GM12878 (cell line): ENCODE measurements around the gene NUAK1. TPM values are rescaled to one million over a fixed set of nuclear protein-coding genes. Genes with fewer than 3 reads are reported as not detected.

ENCODE experiments used
- ATAC-seq: fragments of 200-7000 bp; cut with Tn5 transposase; 3 replicates; pipeline ENCODE4 v1.9.1; 2020; ENCODE audit warnings: mild to moderate bottlenecking, moderate library complexity
- BruUV-seq: library from RNA; stranded (reverse); fragments of 400-500 nt; replicated peaks from 2 replicates; lab custom pipeline; 2021; lab: Mats Ljungman, UMichigan
- CTCF ChIA-PET: fragments of 300-600 bp; sonication (Branson Sonifier 250); formaldehyde crosslinking; extraction: SDS; loops from one replicate; lab custom pipeline; 2021; ENCODE audit warnings: inconsistent platforms; lab: Yijun Ruan, JAX
- POLR2A ChIA-PET: fragments of 350-600 bp; formaldehyde crosslinking; extraction: SDS; loops from one replicate; lab custom pipeline; 2021; ENCODE audit warnings: inconsistent platforms; lab: Charles Lee
- RAD21 ChIA-PET: fragments of 300-600 bp; sonication (Branson Sonifier 250); formaldehyde crosslinking; loops from one replicate; lab custom pipeline; 2023; ENCODE audit warnings: antibody characterized with exemption; ENCODE audit not compliant: unreplicated experiment; lab: Charles Lee
- SMC1A ChIA-PET: fragments of 300-600 bp; sonication (Branson Sonifier 250); formaldehyde crosslinking; loops from one replicate; lab custom pipeline; 2023; ENCODE audit not compliant: unreplicated experiment, uncharacterized antibody; lab: Charles Lee
- DNase-seq: peaks from one replicate; pipeline ENCODE4 v3.0.0-alpha.2; 2011; ENCODE audit warnings: low read depth, low spot score
- FAIRE-seq: peaks from 3 replicates; lab custom pipeline; 2011; peaks lifted over from hg19 to GRCh38; lab: Jason Lieb, UNC
- H2AFZ ChIP-seq: 2 replicates; pipeline ENCODE4 v1.6.0; 2011; ENCODE audit warnings: low read depth, low read length, control low read depth; ENCODE audit not compliant: control insufficient read depth
- H3K27ac ChIP-seq: 2 replicates; pipeline ENCODE4 v1.5.1; 2011; ENCODE audit warnings: control low read depth; ENCODE audit not compliant: control insufficient read depth, insufficient read depth
- H3K27me3 ChIP-seq, 2 experiments: replicated peaks in 1 of 2; 2 replicates each; pipeline versions ENCODE4 v1.6.0 to v1.6.1; 2011; ENCODE audit warnings: low read length in 1 of 2; ENCODE audit not compliant: control insufficient read depth in 2 of 2, insufficient read depth in 2 of 2
- H3K36me3 ChIP-seq, 2 experiments: 2 replicates each; pipeline ENCODE4 v1.5.1; 2011; ENCODE audit warnings: low read length in 1 of 2; ENCODE audit not compliant: control insufficient read depth in 2 of 2, insufficient read depth in 2 of 2
- H3K4me1 ChIP-seq: 2 replicates; pipeline ENCODE4 v1.6.1; 2011; ENCODE audit warnings: mild to moderate bottlenecking, low read length, moderate library complexity, mixed read lengths; ENCODE audit not compliant: control insufficient read depth, insufficient read depth
- H3K4me2 ChIP-seq: 2 replicates; pipeline ENCODE4 v1.6.0; 2011; ENCODE audit warnings: control low read depth; ENCODE audit not compliant: control insufficient read depth, insufficient read depth
- H3K4me3 ChIP-seq: fragments of 200-600 bp; sonication (generic); 2 replicates; pipeline ENCODE4 v1.5.1; 2016
- H3K79me2 ChIP-seq: 2 replicates; pipeline ENCODE4 v1.6.0; 2011; ENCODE audit warnings: low read length; ENCODE audit not compliant: control insufficient read depth, insufficient read depth
- H3K9ac ChIP-seq: 2 replicates; pipeline ENCODE4 v1.8.0; 2011; ENCODE audit warnings: low read length, control low read depth, mixed read lengths; ENCODE audit not compliant: control insufficient read depth, insufficient read depth
- H3K9me3 ChIP-seq: replicated peaks from 3 replicates; pipeline ENCODE4 v1.5.1; 2011; ENCODE audit warnings: mild to moderate bottlenecking, low read length; ENCODE audit not compliant: control insufficient read depth, insufficient read depth
- H4K20me1 ChIP-seq: 2 replicates; pipeline ENCODE4 v1.6.0; 2011; ENCODE audit not compliant: control insufficient read depth, insufficient read depth
- BACH1 ChIP-seq: fragments of 450-650 bp; IDR thresholded peaks from 2 replicates; pipeline ENCODE4 v1.6.1; 2017; ENCODE audit warnings: mild to moderate bottlenecking, borderline replicate concordance
- ELK1 ChIP-seq: IDR thresholded peaks from 2 replicates; pipeline ENCODE4 v1.6.1; 2012; ENCODE audit warnings: low read depth, low read length, improper control_type of control experiment
- GABPA ChIP-seq: IDR thresholded peaks from 2 replicates; pipeline ENCODE4 v1.6.1; 2014; ENCODE audit warnings: antibody characterized with exemption, low read depth, mild to moderate bottlenecking, inconsistent platforms
- MEF2A ChIP-seq: IDR thresholded peaks from 2 replicates; pipeline ENCODE4 v1.6.1; 2011; ENCODE audit warnings: low read depth, mild to moderate bottlenecking, low read length, moderate library complexity; ENCODE audit not compliant: insufficient read depth
- NR2C2 ChIP-seq: IDR thresholded peaks from 2 replicates; pipeline ENCODE4 v1.6.1; 2011; ENCODE audit warnings: borderline replicate concordance, low read depth; ENCODE audit not compliant: control insufficient read depth, insufficient read length
- PBX3 ChIP-seq: IDR thresholded peaks from 2 replicates; pipeline ENCODE4 v1.6.1; 2011; ENCODE audit warnings: mild to moderate bottlenecking, low read depth, low read length, moderate library complexity; ENCODE audit not compliant: insufficient replicate concordance
- POLR2AphosphoS5 ChIP-seq: IDR thresholded peaks from 2 replicates; pipeline ENCODE4 v1.6.1; 2011; ENCODE audit warnings: mild to moderate bottlenecking, low read length, inconsistent platforms
- RAD51 ChIP-seq: fragments of 450-650 bp; IDR thresholded peaks from 2 replicates; pipeline ENCODE4 v1.6.1; 2016; ENCODE audit warnings: moderate library complexity, mild to moderate bottlenecking, inconsistent platforms
- SRF ChIP-seq, 2 experiments: IDR thresholded peaks; 2 replicates each; pipeline ENCODE4 v1.6.1; 2011; ENCODE audit warnings: low read depth in 2 of 2, low read length in 2 of 2, mild to moderate bottlenecking in 1 of 2, moderate library complexity in 1 of 2
- USF2 ChIP-seq: IDR thresholded peaks from 2 replicates; pipeline ENCODE4 v1.6.1; 2011; ENCODE audit warnings: low read depth, low read length, improper control_type of control experiment, borderline replicate concordance
- ZNF207 ChIP-seq: fragments of 450-650 bp; IDR thresholded peaks from 2 replicates; pipeline ENCODE4 v1.6.1; 2014; ENCODE audit warnings: antibody characterized with exemption, mild to moderate bottlenecking, borderline replicate concordance
- WGBS: methylation state at CpG from one replicate; pipeline ENCODE4 v1.1.6; 2016; ENCODE audit warnings: low lambda C conversion rate; ENCODE audit not compliant: insufficient replicate concordance, insufficient coverage; ENCODE audit errors: missing lambda C conversion rate; 5-methylcytosine and 5-hydroxymethylcytosine counted together
- in situ Hi-C: fragments of 300-500 bp; cut with MboI; formaldehyde crosslinking; loops from 9 replicates; pipeline ENCODE4 v1.14.3; 2018; ENCODE audit warnings: mixed read lengths
- intact Hi-C: fragments of 100-400 bp; cut with micrococcal nuclease; formaldehyde crosslinking; loops from one replicate; pipeline ENCODE4 v1.14.2; 2022; ENCODE audit not compliant: unreplicated experiment
- polyA plus RNA-seq, 11 experiments: library from polyadenylated mRNA; depleted of rRNA in 4 of 11; unstranded in 6 of 11; stranded (reverse) in 5 of 11; fragments of >200 nt; fragmentation: Nextera tagmentation in 4 of 11; fragmentation: Illumina TruSeq in 1 of 11; extraction: Ambion mirVana in 4 of 11; extraction: Trizol in 1 of 11; gene quantifications; 1 replicate in 1 of 11; 2 replicates in 10 of 11; pipeline versions ENCODE4 v1.2.1 to v1.2.3, GENCODE V29; 2011 to 2016; ENCODE audit warnings: inconsistent platforms in 2 of 11, missing spikeins in 2 of 11, low read depth in 1 of 11
- total RNA-seq, 4 experiments: library from RNA; depleted of rRNA in 3 of 4; stranded (reverse); fragments of >200 nt in 3 of 4; fragmentation: Illumina TruSeq in 1 of 4; extraction: Trizol in 1 of 4; gene quantifications; 2 replicates each; pipeline versions ENCODE4 v1.2.1 to v1.2.3, GENCODE V29; 2013 to 2021

Gene NUAK1
- total and polyA plus RNA-seq, 10 of the 15 experiments (the other 5 are each of a cell fraction or from before 2014, with no cell fraction given), result 0.03 to 0.42 (median 0.08) TPM; not detected in 2

GRCh38 chr12:106128585-106129328 is 10.0 kb downstream of the NUAK1 start:
- in situ Hi-C loops, result no loop called here
- H3K27me3 ChIP-seq, result no peaks in the 10 kb centered on the region
- BruUV-seq, result no TSS peak
- CTCF ChIA-PET, result no interaction called here
- SMC1A ChIA-PET, result interaction anchor here (2.0 kb wide), 1 partner anchor 10 kb away, joined by 5 read pairs; no protein-coding TSS in a partner anchor
- H3K9ac ChIP-seq, result no peak overlapping the region
- RAD21 ChIA-PET, result no interaction called here
- ATAC-seq (no peak), FAIRE-seq (no peak), DNase-seq (no peak)
- no peak overlapping the region for H3K4me2 ChIP-seq
- no peaks in the 10 kb centered on the region for H3K4me1 ChIP-seq
- H4K20me1 ChIP-seq, result no peaks in the 10 kb centered on the region
- 31% methylated on average over 11 of the region's 11 CpGs for WGBS
- POLR2A ChIA-PET, result no interaction called here
- no peaks in the 10 kb centered on the region for H3K9me3 ChIP-seq
- TF ChIP-seq ELK1, result no peak
- no peak for TF ChIP-seq GABPA
- no peak overlapping the region for H2AFZ ChIP-seq
- no peaks in the 10 kb centered on the region for H3K36me3 ChIP-seq
- H3K79me2 ChIP-seq, result no peaks in the 10 kb centered on the region
- H3K4me3 ChIP-seq, result no peak overlapping the region
- no peak overlapping the region for H3K27ac ChIP-seq
- intact Hi-C loops, result no loop called here

- RAD21 ChIA-PET, result no interaction called here
- Histone ChIP-seq H4K20me1 (no peaks in the 10 kb centered on the region), H3K27me3 (peaks cover 0 to 2% of the 10 kb centered on the region in 2 experiments; a peak in 2 of 4 replicates), H2AFZ (no peak overlapping the region), H3K79me2 (no peaks in the 10 kb centered on the region), H3K9ac (no peak overlapping the region), H3K4me3 (no peak overlapping the region), H3K4me1 (no peaks in the 10 kb centered on the region), H3K9me3 (no peaks in the 10 kb centered on the region), H3K4me2 (no peak overlapping the region), H3K36me3 (no peaks in the 10 kb centered on the region), H3K27ac (no peak overlapping the region)
- DNase-seq, result no peak
- intact Hi-C loops, result no loop called here
- SMC1A ChIA-PET, result interaction anchor here (1.1 kb wide), 1 partner anchor 8 kb away, joined by 3 read pairs; no protein-coding TSS in a partner anchor
- no peak for ATAC-seq
- in situ Hi-C loops, result no loop called here
- 35% methylated on average over 10 of the region's 10 CpGs for WGBS
- no peak for FAIRE-seq
- no peak for TF ChIP-seq PBX3
- TF ChIP-seq SRF (IDR thresholded peaks at IDR 0.05; ENCODE audit: low read depth in 2 of 2, low read length in 2 of 2), result no peak
- no peak for TF ChIP-seq GABPA
- no peak for TF ChIP-seq POLR2AphosphoS5
- no peak for TF ChIP-seq NR2C2
- TF ChIP-seq ZNF207, result no peak
- no peak for TF ChIP-seq BACH1
- TF ChIP-seq RAD51, result no peak
- TF ChIP-seq USF2, result no peak
- no peak for TF ChIP-seq MEF2A
- no TSS peak for BruUV-seq
- POLR2A ChIA-PET, result no interaction called here
- CTCF ChIA-PET, result no interaction called here
Measured at GRCh38 chr12:106127338-106128126, 11.2 kb downstream of the NUAK1 start.
